Rectal smooth muscle tissue (tissue), 1 donor: ENCODE results near the gene SLC36A4.
"Not testable (repeated sequence)": the region's sequence is repeated elsewhere in the genome, so short reads cannot be mapped to it uniquely, and the experiment has no call there.

Source experiments
- H3K27ac ChIP-seq: one replicate; pipeline ENCODE4 v1.7.0; 2013; ENCODE audit warnings: low read depth, low read length, inconsistent platforms
- H3K27me3 ChIP-seq: one replicate; pipeline ENCODE4 v1.7.0; 2013; ENCODE audit warnings: low read length; ENCODE audit not compliant: control insufficient read depth, insufficient read depth
- H3K36me3 ChIP-seq: one replicate; pipeline ENCODE4 v1.7.0; 2013; ENCODE audit warnings: low read length; ENCODE audit not compliant: control insufficient read depth, insufficient read depth
- H3K4me1 ChIP-seq: one replicate; pipeline ENCODE4 v1.7.0; 2013; ENCODE audit warnings: low read length; ENCODE audit not compliant: control insufficient read depth, insufficient read depth
- H3K4me3 ChIP-seq: one replicate; pipeline ENCODE4 v1.7.0; 2013; ENCODE audit warnings: low read length
- H3K9ac ChIP-seq: one replicate; pipeline ENCODE4 v1.7.0; 2013; ENCODE audit warnings: low read length

Gene SLC36A4

DNA sequence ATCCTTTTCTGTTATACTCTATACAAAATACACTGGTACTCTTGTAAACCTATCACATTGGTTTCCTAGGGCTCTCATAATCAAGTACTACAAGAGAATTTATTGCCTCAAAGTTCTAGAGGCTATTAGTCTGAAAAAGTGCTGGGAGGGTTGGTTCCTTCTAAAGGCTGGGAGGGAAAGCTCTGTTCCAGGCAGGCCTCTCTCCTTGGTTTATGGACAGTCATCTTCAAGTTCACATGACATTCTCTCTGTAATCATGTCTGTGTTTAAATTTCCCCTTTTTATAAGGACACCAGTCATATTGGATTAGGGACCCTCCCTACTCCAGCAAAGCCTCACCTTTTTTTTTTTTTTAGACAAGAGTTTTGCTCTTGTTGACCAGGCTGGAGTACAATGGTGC is 9.1 kb downstream of the SLC36A4 start:
- H3K27ac ChIP-seq, result no peak overlapping the region
- H3K27me3 ChIP-seq, result no peaks in the 10 kb centered on the region
- no peak overlapping the region for H3K4me3 ChIP-seq

DNA sequence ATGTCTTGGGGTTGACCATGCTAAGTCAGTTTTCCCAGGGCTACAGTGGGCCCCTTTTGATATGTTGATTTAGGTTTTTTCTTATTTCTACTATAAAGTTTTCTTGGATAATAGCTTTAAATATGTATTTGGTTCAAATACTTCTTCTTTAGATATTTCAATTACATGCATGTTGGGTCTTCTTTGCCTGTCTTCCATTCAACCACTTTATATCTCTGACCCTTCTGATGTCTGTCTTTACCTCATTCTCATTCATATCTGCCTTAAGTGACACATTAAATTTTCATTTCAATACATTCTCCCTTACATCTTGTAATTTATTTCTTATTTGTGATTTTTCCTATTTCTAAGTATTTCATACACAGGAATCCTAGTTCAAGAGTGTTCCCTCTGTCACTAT is 10.5 kb downstream of the SLC36A4 start:
- Histone ChIP-seq H3K36me3 (no peaks in the 10 kb centered on the region), H3K27ac (no peak overlapping the region), H3K4me1 (no peaks in the 10 kb centered on the region), H3K27me3 (no peaks in the 10 kb centered on the region), H3K9ac (no peak overlapping the region), H3K4me3 (no peak overlapping the region)

More for the DNA sequence above, 9.1 kb downstream of the SLC36A4 start:
- no peak overlapping the region for H3K9ac ChIP-seq
- H3K36me3 ChIP-seq, result no peaks in the 10 kb centered on the region
- no peaks in the 10 kb centered on the region for H3K4me1 ChIP-seq

DNA sequence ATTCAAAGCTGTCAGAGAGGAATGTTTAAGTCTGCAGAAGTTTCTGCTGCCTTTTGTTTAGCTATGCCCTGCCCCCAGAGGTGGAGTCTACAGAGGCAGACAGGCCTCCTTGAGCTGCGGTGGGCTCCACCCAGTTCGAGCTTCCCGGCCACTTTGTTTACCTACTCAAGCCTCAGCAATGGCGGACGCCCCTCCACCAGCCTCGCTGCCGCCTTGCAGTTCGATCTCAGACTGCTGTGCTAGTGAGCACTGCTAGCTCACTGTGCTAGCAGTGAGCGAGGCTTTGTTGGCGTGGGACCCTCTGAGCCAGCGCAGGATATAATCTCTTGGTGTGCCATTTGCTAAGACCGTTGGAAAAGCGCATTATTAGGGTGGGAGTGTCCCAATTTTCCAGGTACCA is 19.9 kb downstream of the SLC36A4 start:
- H3K4me1 ChIP-seq, H3K36me3 ChIP-seq, H3K27me3 ChIP-seq, H3K4me3 ChIP-seq, H3K27ac ChIP-seq, H3K9ac ChIP-seq: not testable (repeated sequence)

DNA sequence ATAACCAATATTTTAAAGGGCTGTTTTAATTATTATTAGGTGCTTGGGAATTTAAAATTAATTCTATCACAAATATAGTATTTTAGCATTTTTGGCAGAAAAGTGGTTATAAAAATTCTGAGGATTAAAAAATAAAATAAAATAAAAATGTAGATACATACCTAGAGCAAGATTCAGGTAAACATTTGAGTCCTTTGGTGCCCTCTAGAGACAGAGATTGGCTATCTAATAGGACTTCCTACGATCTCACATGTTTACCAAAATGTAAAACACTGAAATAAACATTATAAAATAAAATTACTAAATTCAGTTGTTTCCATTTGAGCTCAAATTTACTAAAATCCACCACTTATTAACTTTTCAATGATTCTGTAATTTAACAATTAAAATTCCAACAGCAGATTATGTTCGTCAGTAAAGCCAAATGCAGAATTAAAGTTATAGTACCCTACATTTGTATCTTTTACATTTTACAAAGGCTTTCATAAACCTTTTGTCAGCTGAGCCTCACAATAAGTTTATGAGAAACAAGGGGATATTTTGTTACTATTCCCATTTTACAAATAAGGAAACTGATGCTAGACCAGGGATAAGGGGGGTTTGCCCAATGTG is 27.7 kb downstream of the SLC36A4 start:
- no peak overlapping the region for H3K9ac ChIP-seq
- no peaks in the 10 kb centered on the region for H3K36me3 ChIP-seq
- H3K27me3 ChIP-seq, result no peaks in the 10 kb centered on the region
- H3K4me3 ChIP-seq, result no peak overlapping the region
- no peaks in the 10 kb centered on the region for H3K4me1 ChIP-seq
- no peak overlapping the region for H3K27ac ChIP-seq

DNA sequence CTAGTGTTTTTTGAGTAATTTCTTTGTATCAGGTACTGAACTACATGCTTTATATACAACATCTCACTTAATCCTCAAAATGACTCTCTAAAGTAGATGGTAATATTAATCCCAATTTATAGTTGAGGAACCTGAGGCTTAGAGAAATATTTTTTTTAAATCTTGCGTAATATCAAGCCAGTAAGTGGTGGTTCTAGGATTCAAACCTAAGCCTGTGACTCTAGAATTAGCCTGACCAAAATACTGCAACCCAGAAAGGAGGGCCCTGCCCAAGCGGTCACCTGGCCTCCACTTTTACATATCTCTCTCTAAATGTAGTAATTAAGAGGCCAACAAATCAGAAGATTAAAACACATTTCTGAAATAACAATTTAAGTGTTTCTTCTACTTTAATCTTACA is 28.6 kb downstream of the SLC36A4 start:
- Histone ChIP-seq H3K36me3 (peaks cover 2% of the 10 kb centered on the region), H3K9ac (no peak overlapping the region), H3K27me3 (no peaks in the 10 kb centered on the region), H3K4me3 (no peak overlapping the region), H3K4me1 (no peaks in the 10 kb centered on the region), H3K27ac (no peak overlapping the region)

DNA sequence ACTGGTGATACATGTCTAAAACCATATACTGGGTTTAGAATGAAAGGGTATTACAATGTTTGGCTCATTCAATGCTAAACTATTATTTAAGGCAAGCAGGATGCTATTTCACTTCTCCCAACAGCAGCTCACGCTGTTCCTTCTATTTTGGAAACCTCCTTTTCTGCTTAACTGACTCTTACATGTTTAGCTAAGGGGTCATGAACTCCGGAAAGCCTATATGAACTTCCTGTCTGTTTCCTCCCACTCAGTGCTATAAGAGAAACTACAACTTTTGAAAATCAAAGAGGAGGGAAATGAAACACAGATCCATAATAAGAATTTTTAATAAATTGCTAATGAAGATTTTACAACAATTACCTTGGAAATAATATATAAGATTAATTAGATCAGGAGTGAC is 30.9 kb downstream of the SLC36A4 start:
- H3K36me3 ChIP-seq, result peaks cover 5% of the 10 kb centered on the region
- no peak overlapping the region for H3K4me3 ChIP-seq
- no peaks in the 10 kb centered on the region for H3K4me1 ChIP-seq
- no peaks in the 10 kb centered on the region for H3K27me3 ChIP-seq
- H3K9ac ChIP-seq, result no peak overlapping the region
- H3K27ac ChIP-seq, result no peak overlapping the region

DNA sequence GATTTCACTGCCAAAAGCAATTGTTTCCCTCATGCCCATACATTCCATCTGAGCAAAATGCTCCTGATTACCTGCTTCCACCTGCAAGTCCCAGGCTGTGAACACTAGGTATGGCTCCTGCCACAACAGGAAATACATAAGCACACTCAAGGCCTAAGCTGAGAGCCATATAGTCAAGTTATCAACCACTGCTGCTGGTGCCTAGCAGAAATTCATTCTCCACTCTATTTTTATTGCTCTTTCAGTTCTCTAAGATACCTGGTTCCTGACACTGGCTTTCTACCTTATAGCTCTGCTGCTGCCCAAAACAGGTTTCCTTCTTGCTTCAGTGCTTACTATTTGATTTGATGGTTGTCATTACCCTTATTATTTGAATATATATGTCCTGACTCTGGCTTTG is 31.6 kb downstream of the SLC36A4 start:
- Histone ChIP-seq H3K4me3 (no peak overlapping the region), H3K27me3 (no peaks in the 10 kb centered on the region), H3K9ac (no peak overlapping the region), H3K4me1 (no peaks in the 10 kb centered on the region), H3K27ac (no peak overlapping the region), H3K36me3 (peaks cover 5% of the 10 kb centered on the region)

DNA sequence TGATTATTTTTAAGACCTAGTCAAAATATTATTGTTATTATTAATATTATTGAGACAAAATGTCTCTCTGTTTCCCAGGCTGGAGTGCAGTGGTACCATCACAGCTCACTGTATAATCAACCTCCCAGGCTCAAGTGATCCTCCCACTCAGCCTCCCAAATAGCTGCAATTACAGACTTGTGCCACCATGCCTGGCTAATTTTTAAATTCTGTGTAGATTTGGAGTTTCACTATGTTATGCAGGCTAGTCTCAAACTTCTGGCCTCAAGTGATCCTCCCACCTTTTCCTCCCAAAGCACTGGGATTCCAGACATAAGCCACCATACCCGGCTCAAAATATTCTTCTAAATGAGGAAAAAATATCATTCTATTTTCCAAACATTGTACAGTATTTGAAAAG is 37.0 kb downstream of the SLC36A4 start:
- Histone ChIP-seq H3K4me1 (no peaks in the 10 kb centered on the region), H3K36me3 (peaks cover 5% of the 10 kb centered on the region), H3K27me3 (no peaks in the 10 kb centered on the region), H3K9ac (no peak overlapping the region), H3K27ac (no peak overlapping the region), H3K4me3 (no peak overlapping the region)

DNA sequence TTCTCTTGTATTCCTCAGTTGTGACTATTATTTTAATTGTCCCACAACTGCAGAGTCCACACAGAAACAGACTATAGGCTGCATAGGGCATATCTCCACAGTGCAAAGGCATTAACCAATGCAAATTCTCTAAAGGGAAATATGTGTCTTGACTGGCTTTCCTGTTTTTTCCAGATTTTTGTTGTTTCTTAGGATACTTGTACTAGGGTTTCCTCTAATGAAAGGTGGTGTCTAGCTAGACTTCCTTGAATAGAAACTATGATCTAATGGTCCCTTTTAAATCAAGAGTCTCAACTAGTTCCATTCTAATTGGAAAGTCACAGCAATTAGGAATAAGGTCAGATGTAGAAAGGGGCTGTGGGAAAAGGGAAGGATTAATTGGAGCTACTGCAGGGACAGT is 37.6 kb downstream of the SLC36A4 start:
- no peaks in the 10 kb centered on the region for H3K4me1 ChIP-seq
- no peaks in the 10 kb centered on the region for H3K27me3 ChIP-seq
- no peak overlapping the region for H3K4me3 ChIP-seq
- no peak overlapping the region for H3K27ac ChIP-seq
- no peak overlapping the region for H3K9ac ChIP-seq
- peaks cover 5% of the 10 kb centered on the region for H3K36me3 ChIP-seq

DNA sequence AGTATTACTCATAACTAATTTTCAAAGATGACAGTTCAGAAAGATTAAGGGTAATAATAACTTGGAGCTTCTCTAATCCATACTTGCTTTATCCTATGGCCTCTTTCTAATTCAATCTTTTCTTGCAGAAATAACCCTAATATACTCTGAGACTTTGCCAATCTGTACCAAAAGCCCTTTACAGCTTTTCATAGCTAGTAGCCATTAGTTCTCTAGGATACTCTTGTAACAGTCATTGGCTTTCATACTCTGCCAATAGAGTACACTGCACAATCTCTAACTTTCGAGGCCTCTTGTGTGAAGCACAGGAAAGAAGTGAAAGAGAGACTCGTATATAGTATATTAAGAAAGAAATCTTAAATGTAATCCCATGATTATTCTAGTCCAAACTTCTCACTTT is 38.1 kb downstream of the SLC36A4 start:
- H3K4me3 ChIP-seq, result no peak overlapping the region
- peaks cover 5% of the 10 kb centered on the region for H3K36me3 ChIP-seq
- no peaks in the 10 kb centered on the region for H3K27me3 ChIP-seq
- no peak overlapping the region for H3K27ac ChIP-seq
- no peak overlapping the region for H3K9ac ChIP-seq
- no peaks in the 10 kb centered on the region for H3K4me1 ChIP-seq

DNA sequence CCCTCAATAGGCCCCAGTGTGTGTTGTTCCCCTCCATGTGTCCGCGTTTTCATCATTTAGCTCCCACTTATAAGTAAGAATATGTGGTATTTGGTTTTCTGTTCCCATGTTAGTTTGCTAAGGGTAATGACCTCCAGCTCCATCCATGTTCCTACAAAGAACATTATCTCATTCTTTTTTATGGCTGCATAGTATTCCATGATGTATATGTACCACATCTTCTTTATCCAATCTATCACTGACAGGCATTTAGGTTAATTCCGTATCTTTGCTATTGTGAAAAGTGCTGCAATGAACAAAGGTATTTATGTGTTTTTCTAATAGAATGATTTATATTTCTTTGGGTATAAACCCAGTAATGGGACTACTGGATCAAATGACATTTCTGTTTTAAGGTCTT is 42.1 kb downstream of the SLC36A4 start:
- no peak overlapping the region for H3K4me3 ChIP-seq
- H3K36me3 ChIP-seq, result no peaks in the 10 kb centered on the region
- H3K27ac ChIP-seq, result no peak overlapping the region
- no peak overlapping the region for H3K9ac ChIP-seq
- H3K27me3 ChIP-seq, result no peaks in the 10 kb centered on the region
- H3K4me1 ChIP-seq, result no peaks in the 10 kb centered on the region

DNA sequence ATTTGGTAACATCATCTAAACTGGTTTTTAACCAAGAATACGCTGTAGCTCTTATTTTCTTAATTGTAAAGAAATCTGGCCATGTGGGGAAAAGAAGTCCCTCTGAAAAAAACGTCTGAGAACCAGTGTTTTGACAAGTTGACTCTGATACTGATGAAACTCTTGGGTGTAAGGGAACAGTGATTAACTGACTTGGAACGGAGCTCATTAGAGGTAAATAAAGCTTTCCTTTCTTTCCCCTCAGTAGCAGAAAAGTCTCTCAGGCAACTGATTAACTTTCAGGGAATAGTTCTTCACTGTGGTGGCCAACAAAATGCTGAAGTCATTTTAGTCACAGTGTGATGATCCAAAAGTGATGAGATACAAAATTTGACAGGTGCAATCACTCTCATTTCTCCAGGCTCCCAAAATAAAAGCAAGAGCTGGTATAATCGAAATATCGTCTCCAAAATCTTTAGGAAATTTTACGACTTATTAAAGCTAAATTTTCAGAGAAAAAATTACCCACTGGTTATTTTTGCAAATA is 52.3 kb downstream of the SLC36A4 start:
- Histone ChIP-seq H3K36me3 (no peaks in the 10 kb centered on the region), H3K4me1 (no peaks in the 10 kb centered on the region), H3K4me3 (no peak overlapping the region), H3K9ac (no peak overlapping the region), H3K27me3 (no peaks in the 10 kb centered on the region), H3K27ac (no peak overlapping the region)

DNA sequence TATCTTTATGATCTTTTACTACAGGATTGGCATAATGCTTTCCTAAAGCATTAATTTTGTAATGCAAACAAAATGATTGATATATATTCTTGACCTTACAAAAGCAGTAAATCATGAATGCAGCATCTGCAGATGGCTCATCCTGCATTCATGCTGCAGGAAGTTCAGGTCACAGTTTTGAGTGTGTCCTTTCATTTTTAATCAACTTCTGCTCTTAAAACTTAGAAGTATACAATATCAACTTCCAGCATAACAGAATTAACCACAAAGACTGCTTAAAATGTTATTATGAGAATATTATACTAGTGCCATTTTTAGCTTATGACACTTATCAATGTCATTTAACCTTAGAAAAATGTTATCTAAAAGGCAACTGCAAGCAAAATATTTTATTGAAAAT is 54.0 kb downstream of the SLC36A4 start:
- H3K36me3 ChIP-seq, result no peaks in the 10 kb centered on the region
- no peaks in the 10 kb centered on the region for H3K4me1 ChIP-seq
- no peaks in the 10 kb centered on the region for H3K27me3 ChIP-seq
- H3K27ac ChIP-seq, result no peak overlapping the region
- H3K4me3 ChIP-seq, result no peak overlapping the region
- H3K9ac ChIP-seq, result no peak overlapping the region
